ENCODE measurements around the gene INHBB. TPM values are rescaled to one million over a fixed set of nuclear protein-coding genes. Genes with fewer than 3 reads are reported as not detected.

INHBB gene
- polyA plus RNA-seq, 1 donor from 2014 or later: not detected

- H4K20me1 ChIP-seq (ENCODE audit: insufficient read depth): no peaks in the 10 kb centered on the region
- no peak overlapping the region for H3K4me2 ChIP-seq (ENCODE audit: low read length)
- no peaks in the 10 kb centered on the region for H3F3A ChIP-seq (ENCODE audit: insufficient read depth, low read length, poor library complexity, severe bottlenecking)
- H3K27me3 ChIP-seq (ENCODE audit: insufficient read depth, low read depth, low read length): peaks cover 5% of the 10 kb centered on the region
- no peaks in the 10 kb centered on the region for H3K9me2 ChIP-seq (ENCODE audit: insufficient read depth, low read length)
- H3K27ac ChIP-seq (ENCODE audit: low read length): no peak overlapping the region
- no peaks in the 10 kb centered on the region for H3K9me3 ChIP-seq (ENCODE audit: low read length)
- no peaks in the 10 kb centered on the region for H3K79me2 ChIP-seq (replicated peaks; ENCODE audit: insufficient read depth, low read length)
- TF ChIP-seq SMC3 (conservative IDR thresholded peaks at IDR 0.05; ENCODE audit: poor library complexity) (no peak), TAF1 (IDR thresholded peaks at IDR 0.05; ENCODE audit: low read depth) (no peak), EP300 (conservative IDR thresholded peaks at IDR 0.05; ENCODE audit: poor library complexity, severe bottlenecking) (no peak), POLR2AphosphoS5 (IDR thresholded peaks at IDR 0.05) (no peak), RAD21 (conservative IDR thresholded peaks at IDR 0.05) (no peak), EZH2 (IDR thresholded peaks at IDR 0.05; ENCODE audit: borderline replicate concordance, insufficient read depth, low read length, poor library complexity, severe bottlenecking) (no peak), MXI1 (conservative IDR thresholded peaks at IDR 0.05; ENCODE audit: poor library complexity, severe bottlenecking) (no peak)
- TF ChIP-seq, protein P1, sequence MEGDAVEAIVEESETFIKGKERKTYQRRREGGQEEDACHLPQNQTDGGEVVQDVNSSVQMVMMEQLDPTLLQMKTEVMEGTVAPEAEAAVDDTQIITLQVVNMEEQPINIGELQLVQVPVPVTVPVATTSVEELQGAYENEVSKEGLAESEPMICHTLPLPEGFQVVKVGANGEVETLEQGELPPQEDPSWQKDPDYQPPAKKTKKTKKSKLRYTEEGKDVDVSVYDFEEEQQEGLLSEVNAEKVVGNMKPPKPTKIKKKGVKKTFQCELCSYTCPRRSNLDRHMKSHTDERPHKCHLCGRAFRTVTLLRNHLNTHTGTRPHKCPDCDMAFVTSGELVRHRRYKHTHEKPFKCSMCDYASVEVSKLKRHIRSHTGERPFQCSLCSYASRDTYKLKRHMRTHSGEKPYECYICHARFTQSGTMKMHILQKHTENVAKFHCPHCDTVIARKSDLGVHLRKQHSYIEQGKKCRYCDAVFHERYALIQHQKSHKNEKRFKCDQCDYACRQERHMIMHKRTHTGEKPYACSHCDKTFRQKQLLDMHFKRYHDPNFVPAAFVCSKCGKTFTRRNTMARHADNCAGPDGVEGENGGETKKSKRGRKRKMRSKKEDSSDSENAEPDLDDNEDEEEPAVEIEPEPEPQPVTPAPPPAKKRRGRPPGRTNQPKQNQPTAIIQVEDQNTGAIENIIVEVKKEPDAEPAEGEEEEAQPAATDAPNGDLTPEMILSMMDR (IDR thresholded peaks at IDR 0.05; ENCODE audit: poor library complexity, severe bottlenecking): no peak
- TF ChIP-seq, protein P2, sequence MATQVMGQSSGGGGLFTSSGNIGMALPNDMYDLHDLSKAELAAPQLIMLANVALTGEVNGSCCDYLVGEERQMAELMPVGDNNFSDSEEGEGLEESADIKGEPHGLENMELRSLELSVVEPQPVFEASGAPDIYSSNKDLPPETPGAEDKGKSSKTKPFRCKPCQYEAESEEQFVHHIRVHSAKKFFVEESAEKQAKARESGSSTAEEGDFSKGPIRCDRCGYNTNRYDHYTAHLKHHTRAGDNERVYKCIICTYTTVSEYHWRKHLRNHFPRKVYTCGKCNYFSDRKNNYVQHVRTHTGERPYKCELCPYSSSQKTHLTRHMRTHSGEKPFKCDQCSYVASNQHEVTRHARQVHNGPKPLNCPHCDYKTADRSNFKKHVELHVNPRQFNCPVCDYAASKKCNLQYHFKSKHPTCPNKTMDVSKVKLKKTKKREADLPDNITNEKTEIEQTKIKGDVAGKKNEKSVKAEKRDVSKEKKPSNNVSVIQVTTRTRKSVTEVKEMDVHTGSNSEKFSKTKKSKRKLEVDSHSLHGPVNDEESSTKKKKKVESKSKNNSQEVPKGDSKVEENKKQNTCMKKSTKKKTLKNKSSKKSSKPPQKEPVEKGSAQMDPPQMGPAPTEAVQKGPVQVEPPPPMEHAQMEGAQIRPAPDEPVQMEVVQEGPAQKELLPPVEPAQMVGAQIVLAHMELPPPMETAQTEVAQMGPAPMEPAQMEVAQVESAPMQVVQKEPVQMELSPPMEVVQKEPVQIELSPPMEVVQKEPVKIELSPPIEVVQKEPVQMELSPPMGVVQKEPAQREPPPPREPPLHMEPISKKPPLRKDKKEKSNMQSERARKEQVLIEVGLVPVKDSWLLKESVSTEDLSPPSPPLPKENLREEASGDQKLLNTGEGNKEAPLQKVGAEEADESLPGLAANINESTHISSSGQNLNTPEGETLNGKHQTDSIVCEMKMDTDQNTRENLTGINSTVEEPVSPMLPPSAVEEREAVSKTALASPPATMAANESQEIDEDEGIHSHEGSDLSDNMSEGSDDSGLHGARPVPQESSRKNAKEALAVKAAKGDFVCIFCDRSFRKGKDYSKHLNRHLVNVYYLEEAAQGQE (IDR thresholded peaks at IDR 0.05; ENCODE audit: borderline replicate concordance): no peak
- no peak overlapping the region for H3K4me3 ChIP-seq (ENCODE audit: low read length)
- H3K36me3 ChIP-seq (ENCODE audit: insufficient read depth, low read length): no peaks in the 10 kb centered on the region
- no peak overlapping the region for H3K9ac ChIP-seq (ENCODE audit: low read length)
- no peak overlapping the region for H2AFZ ChIP-seq (ENCODE audit: low read depth, low read length)
Measured at GRCh38 chr2:120317180-120317533, 28.8 kb upstream of the INHBB start.

- no peaks in the 10 kb centered on the region for H3K36me3 ChIP-seq (ENCODE audit: insufficient read depth, low read length)
Measured at GRCh38 chr2:120317916-120318315, 28.0 kb upstream of the INHBB start.

More at GRCh38 chr2:120317916-120318315, 28.0 kb upstream of the INHBB start:
- Histone ChIP-seq H3K27me3 (ENCODE audit: insufficient read depth, low read depth, low read length) (peaks cover 5% of the 10 kb centered on the region), H3F3A (ENCODE audit: insufficient read depth, low read length, poor library complexity, severe bottlenecking) (no peaks in the 10 kb centered on the region), H4K20me1 (ENCODE audit: insufficient read depth) (no peaks in the 10 kb centered on the region), H3K4me3 (ENCODE audit: low read length) (no peak overlapping the region), H2AFZ (ENCODE audit: low read depth, low read length) (no peak overlapping the region), H3K9me3 (ENCODE audit: low read length) (no peaks in the 10 kb centered on the region), H3K27ac (ENCODE audit: low read length) (no peak overlapping the region), H3K79me2 (replicated peaks; ENCODE audit: insufficient read depth, low read length) (no peaks in the 10 kb centered on the region), H3K9ac (ENCODE audit: low read length) (no peak overlapping the region), H3K9me2 (ENCODE audit: insufficient read depth, low read length) (no peaks in the 10 kb centered on the region), H3K4me2 (ENCODE audit: low read length) (no peak overlapping the region)
- no peak for TF ChIP-seq EZH2 (IDR thresholded peaks at IDR 0.05; ENCODE audit: borderline replicate concordance, insufficient read depth, low read length, poor library complexity, severe bottlenecking)
- no peak for TF ChIP-seq TAF1 (IDR thresholded peaks at IDR 0.05; ENCODE audit: low read depth)
- TF ChIP-seq SMC3 (conservative IDR thresholded peaks at IDR 0.05; ENCODE audit: poor library complexity): no peak
- TF ChIP-seq MXI1 (conservative IDR thresholded peaks at IDR 0.05; ENCODE audit: poor library complexity, severe bottlenecking): no peak
- TF ChIP-seq, protein P1 (IDR thresholded peaks at IDR 0.05; ENCODE audit: poor library complexity, severe bottlenecking): no peak
- no peak for TF ChIP-seq RAD21 (conservative IDR thresholded peaks at IDR 0.05)
- TF ChIP-seq, protein P2 (IDR thresholded peaks at IDR 0.05; ENCODE audit: borderline replicate concordance): no peak
- TF ChIP-seq EP300 (conservative IDR thresholded peaks at IDR 0.05; ENCODE audit: poor library complexity, severe bottlenecking): no peak
- no peak for TF ChIP-seq POLR2AphosphoS5 (IDR thresholded peaks at IDR 0.05)

Measured in neural cell (in vitro differentiated cells).